ENCODE data around the gene PRM2.
A peak's percentile ranks its signal among the peaks of the same experiment; 100 is the strongest.
"Not testable (repeated sequence)": the region's sequence is repeated elsewhere in the genome, so short reads cannot be mapped to it uniquely, and the experiment has no call there.

Gene PRM2

GRCh38 chr16:11306997-11307638 lies 30.8 kb upstream of the PRM2 start:
- DNase-seq = no peak

- no peak for DNase-seq
Measured at GRCh38 chr16:11306381-11306780, 30.1 kb upstream of the PRM2 start.

- DNase-seq = no peak
Measured at GRCh38 chr16:11303405-11304138, 27.3 kb upstream of the PRM2 start.

- DNase-seq = no peak
Measured at GRCh38 chr16:11302977-11303376, 26.7 kb upstream of the PRM2 start.

GRCh38 chr16:11301645-11302501 lies 25.6 kb upstream of the PRM2 start:
- no peak for DNase-seq

- no peak for DNase-seq
Measured at GRCh38 chr16:11300560-11300892, 24.2 kb upstream of the PRM2 start.

GRCh38 chr16:11299865-11300559 lies 23.7 kb upstream of the PRM2 start:
- no peak for DNase-seq

GRCh38 chr16:11298950-11299547 lies 22.8 kb upstream of the PRM2 start:
- not testable (repeated sequence) for DNase-seq

- DNase-seq = no peak
Measured at GRCh38 chr16:11298143-11298900, 22.0 kb upstream of the PRM2 start.

- DNase-seq = peak; percentile 63
Measured at GRCh38 chr16:11297492-11298142, 21.3 kb upstream of the PRM2 start.

- no peak for DNase-seq
Measured at GRCh38 chr16:11296706-11297491, 20.6 kb upstream of the PRM2 start.

GRCh38 chr16:11296351-11296705 lies 20.0 kb upstream of the PRM2 start:
- no peak for DNase-seq

GRCh38 chr16:11295672-11296071 lies 19.4 kb upstream of the PRM2 start:
- DNase-seq = no peak

GRCh38 chr16:11292076-11292748 lies 15.9 kb upstream of the PRM2 start:
- DNase-seq = no peak

- no peak for DNase-seq
Measured at GRCh38 chr16:11291091-11291703, 14.9 kb upstream of the PRM2 start.

GRCh38 chr16:11290102-11290893 lies 14.0 kb upstream of the PRM2 start:
- DNase-seq = no peak

- not testable (repeated sequence) for DNase-seq
Measured at GRCh38 chr16:11289696-11290095, 13.4 kb upstream of the PRM2 start.

GRCh38 chr16:11289202-11289601 lies 12.9 kb upstream of the PRM2 start:
- DNase-seq = no peak

GRCh38 chr16:11285842-11286241 lies 9.6 kb upstream of the PRM2 start:
- no peak for DNase-seq

All from NCI-H1436 treated with DMSO at 0.1 percent for 48 hours (cell line).